A204.1 (cell line): ENCODE measurements around the gene ABCB8.
"Not testable (repeated sequence)": the region's sequence is repeated elsewhere in the genome, so short reads cannot be mapped to it uniquely, and the experiment has no call there.

ENCODE experiments used
- FAIRE-seq: peaks from 2 replicates; lab custom pipeline; 2012; peaks lifted over from hg19 to GRCh38; lab: Jason Lieb, UNC

The ABCB8 gene

DNA sequence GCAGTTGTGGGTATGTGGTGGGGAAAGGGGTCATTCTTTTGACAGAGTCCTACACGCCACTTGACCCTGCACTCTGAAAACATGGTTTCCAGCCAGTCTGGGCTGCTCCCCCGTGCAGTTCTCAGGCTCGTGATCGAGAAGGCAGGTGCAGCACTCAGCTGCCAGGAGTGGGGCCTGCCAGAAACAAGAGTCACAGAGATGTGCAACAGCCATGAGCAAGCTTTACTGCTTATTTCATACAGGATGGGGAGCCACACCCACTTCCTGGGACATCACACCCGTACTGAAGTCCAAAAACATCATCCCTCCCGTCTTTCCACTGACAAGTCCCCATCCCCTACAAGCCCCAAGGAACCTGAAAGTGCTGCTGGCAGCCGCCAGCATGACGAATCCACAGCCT lies 13.3 kb upstream of the ABCB8 start:
- FAIRE-seq = no peak

DNA sequence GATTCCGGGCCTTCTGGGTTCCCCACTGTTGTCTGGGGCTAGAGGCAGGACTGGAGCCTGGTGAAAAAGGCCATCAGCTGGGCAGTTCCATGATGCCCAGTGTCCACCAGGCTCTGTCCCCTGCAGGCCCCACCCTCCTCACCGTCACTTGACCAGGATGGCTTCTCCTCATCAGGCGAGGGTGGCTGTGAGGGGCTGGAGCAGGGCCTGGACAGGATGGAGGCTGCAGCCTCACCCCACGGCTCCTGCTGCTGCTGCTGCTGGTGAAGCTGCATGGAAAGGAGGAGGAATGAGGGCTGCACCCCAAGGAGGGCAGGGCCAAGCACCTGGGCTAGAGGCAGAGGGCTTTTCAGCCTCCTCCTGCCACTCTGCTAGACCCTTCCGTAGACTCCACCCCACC lies 12.3 kb upstream of the ABCB8 start:
- FAIRE-seq = no peak

DNA sequence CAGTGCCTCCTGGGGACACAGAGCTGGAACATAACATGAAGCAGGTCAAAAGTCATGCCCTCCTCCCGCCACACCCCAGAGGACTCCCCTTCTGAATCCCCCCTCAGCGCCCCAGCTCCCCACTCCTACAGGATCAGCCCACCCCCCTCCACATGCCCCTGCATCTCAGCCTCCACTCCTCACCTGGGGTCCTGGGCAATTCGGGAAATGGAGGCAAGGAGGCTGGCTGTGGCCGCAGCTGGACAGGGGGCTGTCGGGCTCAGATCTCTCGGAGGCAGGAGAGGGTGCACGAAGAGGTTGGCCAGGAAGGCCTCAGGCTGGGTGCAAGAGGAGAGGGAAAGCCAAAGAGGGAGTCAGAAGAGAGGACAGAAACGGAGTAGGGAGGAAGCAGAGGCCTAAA lies 11.7 kb upstream of the ABCB8 start:
- FAIRE-seq = no peak

DNA sequence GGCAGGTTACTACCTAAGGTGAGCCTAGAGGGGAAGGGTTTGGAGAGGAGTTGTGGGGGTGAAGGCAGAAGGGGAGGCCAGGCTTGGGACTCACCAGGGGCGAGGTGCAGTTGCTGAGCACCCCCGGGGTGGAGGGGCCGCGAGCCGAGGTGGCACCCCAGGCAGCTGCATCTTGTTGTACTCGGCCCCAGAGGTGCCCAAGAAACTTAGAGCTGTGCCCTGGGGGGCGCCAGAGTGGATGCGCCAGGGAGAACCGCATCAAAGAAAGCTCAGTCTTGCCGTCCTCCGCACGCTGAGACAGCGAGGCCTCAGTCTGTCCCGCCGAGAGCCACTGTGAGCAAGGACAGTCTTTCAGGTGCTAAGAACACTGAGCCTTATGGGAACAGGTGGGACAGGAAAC lies 11.3 kb upstream of the ABCB8 start:
- no peak for FAIRE-seq

GRCh38 chr7:151017370-151017952 lies 10.8 kb upstream of the ABCB8 start:
- FAIRE-seq = no peak

DNA sequence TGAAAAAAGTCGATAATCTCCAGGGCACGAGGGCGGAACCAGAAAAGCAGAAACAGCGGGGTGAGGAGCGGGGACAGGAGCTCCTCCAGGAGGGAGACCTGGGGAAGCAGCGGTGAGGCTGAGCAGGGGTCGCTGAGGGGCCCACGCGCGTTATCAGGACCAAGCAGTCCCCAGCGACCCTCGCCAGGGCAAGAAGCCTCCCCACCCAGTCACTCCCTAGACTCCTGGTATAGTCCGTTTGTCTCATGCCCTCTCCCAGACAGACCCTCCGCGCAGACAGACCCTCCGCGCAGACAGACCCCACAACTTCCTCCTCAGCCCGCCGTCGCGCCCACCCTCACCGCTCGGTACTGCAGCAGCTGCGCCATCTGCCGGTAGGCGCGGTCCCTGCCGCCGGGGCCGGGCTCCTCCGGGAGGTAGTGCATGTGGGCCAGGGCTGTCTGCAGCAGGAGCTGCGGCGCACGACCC lies 10.3 kb upstream of the ABCB8 start:
- FAIRE-seq = no peak

GRCh38 chr7:151018421-151019129 lies 9.7 kb upstream of the ABCB8 start:
- FAIRE-seq = no peak

GRCh38 chr7:151019130-151019447 lies 9.2 kb upstream of the ABCB8 start:
- no peak for FAIRE-seq

- FAIRE-seq = no peak
Measured at GRCh38 chr7:151020231-151020630, 8.0 kb upstream of the ABCB8 start.

DNA sequence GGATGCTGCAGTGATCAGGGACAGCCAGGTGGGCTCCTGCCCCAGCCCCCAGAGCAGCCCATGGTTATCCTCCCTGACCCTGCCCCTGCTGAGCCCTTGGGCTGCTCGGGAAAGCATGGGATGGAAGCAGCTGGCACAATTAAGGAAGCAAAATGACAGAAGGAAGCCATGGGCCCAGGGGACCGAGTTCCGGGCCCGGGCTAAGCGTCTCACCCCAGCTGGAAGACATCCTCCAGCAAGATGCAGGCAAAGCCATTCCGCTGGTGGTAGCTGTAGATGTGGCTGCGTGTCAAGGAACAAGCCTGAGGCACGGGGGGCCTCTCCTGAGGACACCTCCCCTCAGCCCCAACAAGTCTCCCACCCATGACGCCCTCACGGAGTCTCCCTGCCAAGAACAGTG lies 5.0 kb upstream of the ABCB8 start:
- no peak for FAIRE-seq

GRCh38 chr7:151024435-151025056 lies 3.7 kb upstream of the ABCB8 start, which contains the start of gene ATG9B:
Gene ATG9B, minus strand, starts transcription at chr7:151024494. Its CDS starts 71 bp downstream, at chr7:151024423.
- no peak for FAIRE-seq

GRCh38 chr7:151025924-151026671 lies 2.2 kb upstream of the ABCB8 start:
- FAIRE-seq = no peak

DNA sequence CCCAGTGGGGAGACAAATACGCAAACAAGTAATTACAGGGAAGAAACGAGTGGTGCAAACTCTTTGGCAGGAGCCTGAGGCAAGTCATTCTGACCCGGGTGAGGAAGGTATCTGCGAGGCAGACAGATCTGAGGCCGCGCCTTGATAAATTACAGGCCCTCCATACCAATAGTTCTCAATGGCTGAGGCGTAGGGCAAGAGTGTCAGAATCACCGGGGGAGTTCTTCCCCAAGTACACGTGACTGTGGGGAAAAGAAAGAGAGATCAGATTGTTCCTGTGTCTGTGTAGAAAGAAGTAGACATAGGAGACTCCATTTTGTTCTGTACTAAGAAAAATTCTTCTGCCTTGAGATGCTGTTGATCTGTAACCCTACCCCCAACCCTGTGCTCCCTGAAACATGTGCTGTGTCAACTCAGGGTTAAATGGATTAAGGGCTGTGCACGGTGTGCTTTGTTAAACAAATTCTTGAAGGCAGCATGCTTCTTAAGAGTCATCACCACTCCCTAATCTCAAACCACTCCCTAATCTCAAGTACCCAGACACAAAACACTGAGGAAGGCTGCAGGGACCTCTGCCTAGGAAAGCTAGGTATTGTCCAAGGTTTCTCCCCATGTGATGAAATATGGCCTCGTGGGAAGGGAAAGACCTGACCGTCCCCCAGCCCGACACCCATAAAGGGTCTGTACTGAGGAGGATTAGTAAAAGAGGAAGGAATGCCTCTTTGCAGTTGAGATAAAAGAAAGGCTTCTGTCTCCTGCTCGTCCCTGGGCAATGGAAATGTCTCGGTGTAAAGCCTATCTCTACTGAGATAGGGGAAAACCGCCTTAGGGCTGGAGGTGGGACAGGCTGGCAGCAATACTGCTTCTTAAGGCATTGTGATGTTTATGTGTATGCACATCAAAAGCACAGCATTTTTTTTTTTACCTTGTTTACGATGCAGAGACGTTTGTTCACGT lies 1.2 kb upstream of the ABCB8 start:
- not testable (repeated sequence) for FAIRE-seq

- not testable (repeated sequence) for FAIRE-seq
Measured at GRCh38 chr7:151027728-151028130, 521 bp upstream of the ABCB8 start.

DNA sequence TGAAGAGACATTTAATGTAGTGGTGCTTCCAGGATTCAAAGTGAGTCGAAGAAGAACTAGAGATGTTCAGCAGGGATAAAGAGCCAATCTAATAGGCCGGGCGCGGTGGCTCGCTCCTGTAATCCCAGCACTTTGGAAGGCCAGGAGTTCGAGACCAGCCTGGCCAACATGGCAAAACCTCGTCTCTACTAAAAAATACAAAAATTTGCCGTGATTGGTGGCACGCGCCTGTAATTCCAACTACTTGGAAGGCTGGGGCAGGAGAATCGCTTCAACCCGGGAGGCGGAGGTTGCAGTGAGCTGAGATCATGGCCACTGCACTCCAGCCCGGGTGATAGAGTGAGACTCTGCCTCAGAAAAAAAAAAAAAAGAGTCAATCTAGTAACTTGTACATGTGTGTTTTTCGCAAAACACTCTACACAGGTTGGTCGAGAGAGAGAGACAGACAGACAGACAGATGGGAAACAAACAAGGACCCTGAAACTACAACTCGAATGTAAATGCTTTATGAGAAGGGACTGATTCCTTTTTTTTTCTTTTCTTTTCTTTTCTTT lies 775 bp downstream of the ABCB8 start:
- no peak for FAIRE-seq

- no peak for FAIRE-seq
Measured at GRCh38 chr7:151031011-151031410, 2.8 kb downstream of the ABCB8 start.

- no peak for FAIRE-seq
Measured at GRCh38 chr7:151032936-151033863, 5.0 kb downstream of the ABCB8 start.

DNA sequence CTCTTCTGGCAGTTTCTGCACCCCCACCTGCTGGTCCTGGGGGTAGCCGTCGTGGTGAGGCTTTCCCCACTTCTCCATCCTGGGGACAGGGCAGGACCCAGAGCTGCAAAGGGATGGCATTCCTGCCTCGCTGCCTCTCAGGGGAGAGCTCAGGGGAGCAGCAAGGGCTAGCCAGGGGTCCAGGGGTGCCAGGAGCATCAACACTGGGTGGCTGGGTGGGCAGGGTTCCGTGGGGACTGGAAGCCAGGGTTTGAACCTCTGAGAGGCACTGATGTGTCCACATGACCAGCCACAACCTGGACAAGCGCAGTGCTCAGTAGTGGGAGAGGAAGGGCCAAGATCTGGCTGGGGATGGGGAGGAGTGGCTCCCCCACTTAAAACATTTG lies 5.6 kb downstream of the ABCB8 start:
- FAIRE-seq = no peak

GRCh38 chr7:151034312-151035025 lies 6.2 kb downstream of the ABCB8 start:
- FAIRE-seq = no peak
